ENCODE measurements around the gene FAM120A.

FAM120A gene

DNA sequence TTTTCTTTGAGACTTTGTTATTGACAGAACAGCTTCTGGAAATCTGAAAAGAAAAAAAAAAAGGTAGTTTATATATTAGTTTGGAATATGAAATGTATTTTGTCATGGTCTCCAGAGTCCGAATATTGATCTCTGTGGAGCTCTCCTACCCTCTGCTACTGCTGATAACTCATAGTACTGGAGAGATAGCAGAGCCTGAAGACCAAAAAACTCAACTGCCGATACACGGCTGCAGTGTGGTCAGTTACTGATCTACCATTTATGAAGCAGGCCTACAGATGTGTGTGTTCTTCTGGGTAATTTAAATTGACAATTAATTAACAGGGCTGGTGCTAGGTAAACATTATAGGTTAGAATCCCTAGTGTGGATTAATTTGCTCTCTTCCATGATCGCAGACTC is 3.8 kb upstream of the FAM120A start:
- DNase-seq: no peak

DNA sequence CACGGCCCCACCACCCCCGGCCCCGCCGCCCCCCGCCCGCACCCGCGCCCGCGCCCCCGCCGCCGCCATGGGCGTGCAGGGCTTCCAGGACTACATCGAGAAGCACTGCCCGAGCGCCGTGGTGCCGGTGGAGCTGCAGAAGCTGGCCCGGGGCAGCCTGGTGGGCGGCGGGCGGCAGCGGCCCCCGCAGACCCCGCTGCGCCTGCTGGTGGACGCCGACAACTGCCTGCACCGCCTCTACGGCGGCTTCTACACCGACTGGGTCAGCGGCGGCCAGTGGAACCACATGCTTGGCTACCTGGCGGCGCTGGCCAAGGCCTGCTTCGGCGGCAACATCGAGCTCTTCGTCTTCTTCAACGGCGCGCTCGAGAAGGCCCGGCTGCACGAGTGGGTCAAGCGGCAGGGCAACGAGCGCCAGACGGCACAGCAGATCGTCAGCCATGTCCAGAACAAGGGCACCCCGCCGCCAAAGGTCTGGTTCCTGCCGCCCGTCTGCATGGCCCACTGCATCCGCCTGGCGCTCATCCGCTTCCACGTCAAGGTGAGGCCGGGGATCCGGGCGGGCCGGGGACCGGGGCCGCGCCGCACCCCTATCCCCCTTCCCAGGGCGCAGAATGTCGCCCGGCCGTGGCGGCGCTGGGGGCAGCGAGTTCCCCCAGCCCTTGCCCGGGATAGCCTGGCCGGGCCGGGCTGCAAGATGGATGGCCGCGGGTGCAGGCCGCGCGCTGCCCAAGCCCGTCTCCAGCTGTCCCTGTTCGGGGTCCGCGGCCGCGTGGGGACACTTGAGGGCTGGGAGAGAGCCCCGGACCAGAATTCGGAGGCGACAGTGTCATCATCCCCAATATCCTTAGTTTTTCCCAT is 594 bp downstream of the FAM120A start:
- peak; percentile 25 for DNase-seq

DNA sequence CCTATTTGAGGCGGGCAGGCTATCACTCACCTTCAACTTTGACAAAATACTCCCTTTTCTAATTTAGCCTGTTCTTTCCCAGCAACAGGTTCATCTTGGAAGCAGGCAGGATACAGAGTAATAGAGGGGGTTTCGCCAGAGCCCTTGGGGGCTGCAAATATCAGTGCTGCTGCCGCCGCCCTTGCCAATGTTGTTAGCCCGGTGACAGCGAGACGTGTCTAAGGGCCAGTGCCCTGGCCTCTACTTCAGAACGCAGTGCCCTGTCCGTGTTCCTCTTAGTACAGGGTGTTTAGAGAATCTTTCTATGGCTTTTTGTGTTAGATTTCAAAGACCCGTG is 1.2 kb downstream of the FAM120A start:
- DNase-seq: peak; percentile 11

DNA sequence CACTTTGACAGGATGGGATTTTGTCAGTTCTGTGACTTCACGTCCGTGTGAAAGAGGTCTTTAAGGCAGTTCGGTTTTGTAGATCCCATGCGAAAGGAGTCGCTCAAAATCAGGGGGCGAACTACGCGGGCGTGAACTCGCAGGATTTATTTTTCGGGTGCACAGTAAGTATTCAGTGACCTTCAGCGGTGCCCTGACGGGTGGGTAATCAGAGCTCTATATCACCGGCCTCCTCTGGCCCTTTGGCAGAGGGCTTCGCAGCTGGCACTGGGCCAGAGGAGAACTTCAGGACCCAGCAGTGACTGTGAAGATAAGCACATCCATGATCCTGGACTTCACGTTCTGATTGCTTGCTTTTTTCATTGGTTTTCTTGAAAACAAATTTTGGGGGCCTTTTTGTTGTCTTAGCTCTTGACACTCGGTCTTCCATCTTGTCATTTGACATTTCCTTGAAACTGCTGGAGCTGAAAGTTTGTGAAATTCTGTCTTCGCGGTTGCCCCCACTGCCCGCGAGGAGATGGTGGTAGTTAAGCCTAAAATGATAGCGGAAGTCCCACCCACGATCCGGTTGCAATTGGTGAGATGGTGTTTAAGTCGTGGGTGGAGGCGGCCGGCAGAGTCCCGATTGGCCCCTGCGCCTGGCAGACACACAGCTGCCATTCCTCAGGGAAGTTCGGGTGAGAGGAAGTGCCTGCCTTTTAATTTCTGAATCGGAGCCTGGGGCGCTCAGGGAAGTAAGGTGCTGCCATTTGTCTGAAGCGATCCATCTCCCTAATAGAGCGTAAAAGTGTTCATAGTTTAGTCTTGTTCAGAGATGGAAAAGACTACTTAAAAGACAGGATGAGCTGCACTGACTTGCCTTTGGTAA is 1.8 kb downstream of the FAM120A start, which contains the start of gene FAM120AOS:
Gene FAM120AOS (minus strand): TSS at position 535 of the 868 bp plus-strand sequence. CDS start 872 bp downstream, outside the sequence.
- DNase-seq: peak; percentile 69

DNA sequence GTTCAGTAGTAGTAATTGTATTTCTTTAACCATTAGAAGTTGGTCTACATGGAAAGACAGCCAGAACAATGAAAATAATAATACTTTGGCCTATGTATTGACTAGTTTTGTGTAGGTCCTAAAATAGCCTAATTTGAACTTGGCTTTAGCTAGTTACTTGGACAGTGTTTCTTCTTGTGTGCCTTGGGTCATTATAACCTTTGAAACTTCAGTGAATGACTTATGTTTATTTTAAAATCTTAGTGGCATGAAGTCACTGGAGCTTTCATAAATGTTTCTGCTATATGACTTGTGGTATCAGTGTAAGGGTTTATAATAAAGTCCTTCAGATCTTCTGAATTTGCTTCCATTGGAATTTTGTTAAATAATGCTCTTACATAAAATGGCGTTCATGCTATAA is 4.5 kb downstream of the FAM120A start:
- DNase-seq: no peak

DNA sequence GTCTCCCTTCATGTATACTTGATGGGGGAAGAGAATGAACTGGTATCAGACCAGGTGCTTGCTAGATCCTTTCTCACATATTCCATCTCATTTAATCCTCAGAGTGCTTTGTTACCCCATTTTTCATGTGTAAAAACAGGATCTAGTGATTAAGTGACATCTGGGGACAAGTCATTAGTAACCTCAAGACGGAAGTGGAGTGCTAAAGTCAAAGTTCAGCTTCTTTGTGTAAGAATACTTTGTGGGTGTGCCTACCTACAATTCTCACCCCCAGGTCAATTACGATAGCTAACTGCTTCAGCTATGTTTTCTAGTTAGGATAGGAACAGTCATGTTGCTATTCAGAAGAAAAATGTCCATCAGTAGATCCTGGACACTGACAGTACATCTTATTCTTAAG is 5.0 kb downstream of the FAM120A start:
- no peak for DNase-seq

DNA sequence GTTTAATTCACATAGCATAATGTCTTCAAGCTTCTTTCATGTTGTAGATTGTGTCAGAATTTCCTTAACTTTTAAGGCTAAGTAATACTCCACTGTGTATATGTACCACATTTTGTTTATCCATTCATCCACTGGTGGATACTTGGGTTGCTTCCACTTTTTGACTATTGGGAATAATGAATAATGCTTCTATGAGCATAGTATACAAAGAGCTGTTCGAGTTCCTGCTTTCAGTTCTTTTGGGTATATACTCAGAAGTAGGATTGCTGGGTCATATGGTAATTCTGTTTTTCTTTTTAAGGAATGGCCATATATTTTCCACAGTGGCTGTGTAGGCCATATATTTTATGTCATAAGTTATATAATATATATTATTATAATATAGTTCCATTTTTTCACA is 5.5 kb downstream of the FAM120A start:
- DNase-seq: no peak

DNA sequence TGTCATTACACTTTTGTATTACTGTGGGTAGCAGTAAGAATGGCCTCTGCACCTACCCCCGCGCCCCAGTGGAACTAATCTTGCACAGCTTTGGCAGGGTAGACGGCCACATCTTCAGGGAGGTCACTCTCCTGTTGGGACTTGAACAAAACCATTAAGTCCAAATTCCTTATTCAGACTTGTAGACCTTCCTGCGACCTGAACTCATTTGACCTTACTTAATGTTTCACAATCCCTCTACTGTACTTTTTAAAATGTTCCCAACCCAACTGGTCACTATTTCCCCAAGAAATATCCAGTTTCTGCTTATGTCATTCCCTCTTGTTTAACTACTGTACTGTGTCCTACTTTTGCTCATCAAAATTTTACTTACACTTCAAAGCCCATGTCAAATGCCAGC is 7.2 kb downstream of the FAM120A start:
- no peak for DNase-seq

DNA sequence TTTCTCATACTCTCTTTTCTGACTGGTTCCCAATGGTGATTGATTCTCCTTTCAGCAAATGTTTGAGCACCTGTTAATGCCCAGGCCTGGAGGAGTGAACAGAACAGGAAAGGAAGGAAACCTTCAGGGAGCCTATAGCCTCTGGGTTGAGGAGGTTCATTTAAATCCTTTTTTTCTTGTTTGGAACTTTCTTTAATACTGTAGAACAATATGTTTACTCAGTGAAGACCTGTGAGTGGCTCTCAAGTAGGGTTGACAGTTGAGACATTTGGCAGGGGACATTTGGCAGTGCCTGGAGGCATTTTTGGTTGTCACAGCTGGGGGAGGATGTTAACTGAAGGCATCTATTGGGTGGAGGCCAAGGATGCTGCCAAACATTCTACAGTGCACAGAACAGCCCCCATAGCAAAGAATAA is 8.0 kb downstream of the FAM120A start:
- DNase-seq: no peak

DNA sequence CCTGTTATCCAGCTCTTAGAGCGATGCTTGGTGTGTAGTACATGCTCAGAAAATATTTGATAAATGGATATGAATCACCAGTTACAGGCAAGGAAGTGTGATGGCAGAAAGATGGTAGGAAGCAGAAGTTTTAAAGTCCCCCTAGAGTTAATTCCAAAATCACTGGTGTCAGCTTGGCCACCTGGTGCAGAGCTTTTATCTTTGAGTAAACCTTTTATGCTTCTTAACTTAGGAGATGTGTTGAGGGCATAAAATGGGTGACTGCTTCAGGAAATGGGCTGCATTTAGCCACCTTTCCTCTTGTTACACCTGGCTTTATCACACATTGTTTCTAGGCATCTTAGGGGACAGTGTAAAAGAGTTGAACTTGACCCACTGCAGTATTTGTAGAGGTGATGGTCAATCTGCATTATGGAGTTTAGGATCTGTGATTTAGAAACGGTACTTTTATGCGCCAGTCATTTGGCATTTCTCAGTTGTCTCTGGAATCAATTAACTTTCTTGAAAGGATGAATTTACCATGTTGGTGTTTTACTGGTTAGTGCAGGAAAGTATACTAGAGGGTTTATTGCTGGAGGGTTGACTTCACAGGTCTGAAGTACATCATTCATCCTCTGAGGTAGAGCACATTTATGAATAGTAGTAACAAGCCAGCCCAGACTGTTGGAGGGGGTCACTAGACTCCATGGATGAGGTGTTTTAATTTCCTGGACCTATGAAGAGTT is 9.4 kb downstream of the FAM120A start:
- DNase-seq: no peak

DNA sequence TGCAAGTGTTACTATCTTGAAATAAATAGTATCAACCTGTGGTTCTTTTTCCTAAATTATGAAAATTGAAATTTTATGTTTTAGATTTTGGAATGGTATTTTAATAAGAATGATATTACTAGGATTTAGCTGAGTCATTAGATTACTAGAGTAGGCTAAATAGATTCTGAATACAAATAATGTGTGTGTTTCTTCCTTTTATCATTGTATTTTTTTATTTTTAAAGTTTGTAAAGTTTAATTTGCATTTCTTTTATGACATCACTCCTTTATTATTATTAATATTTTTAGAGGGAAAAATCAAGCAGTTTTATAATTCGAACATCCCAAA is 9.9 kb downstream of the FAM120A start:
- DNase-seq: no peak

DNA sequence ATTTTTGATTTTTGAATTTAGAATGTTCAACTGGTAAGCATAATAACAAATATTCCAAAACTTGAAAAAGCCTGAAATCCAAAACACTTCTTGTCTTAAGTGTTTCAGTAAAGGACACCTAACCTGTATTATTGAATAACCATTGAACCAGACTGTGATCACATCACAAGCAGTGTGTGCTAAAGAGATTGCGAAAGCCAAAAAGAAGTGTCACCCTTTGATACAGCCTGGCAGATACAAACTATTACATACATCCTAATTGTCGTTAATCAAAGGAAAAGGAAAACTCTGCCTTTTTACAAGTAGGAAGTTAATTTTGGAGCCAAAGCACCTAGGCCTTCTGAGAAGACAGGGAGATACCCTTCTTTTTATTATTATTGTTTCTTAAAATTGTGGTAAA is 10.3 kb downstream of the FAM120A start:
- DNase-seq: no peak

DNA sequence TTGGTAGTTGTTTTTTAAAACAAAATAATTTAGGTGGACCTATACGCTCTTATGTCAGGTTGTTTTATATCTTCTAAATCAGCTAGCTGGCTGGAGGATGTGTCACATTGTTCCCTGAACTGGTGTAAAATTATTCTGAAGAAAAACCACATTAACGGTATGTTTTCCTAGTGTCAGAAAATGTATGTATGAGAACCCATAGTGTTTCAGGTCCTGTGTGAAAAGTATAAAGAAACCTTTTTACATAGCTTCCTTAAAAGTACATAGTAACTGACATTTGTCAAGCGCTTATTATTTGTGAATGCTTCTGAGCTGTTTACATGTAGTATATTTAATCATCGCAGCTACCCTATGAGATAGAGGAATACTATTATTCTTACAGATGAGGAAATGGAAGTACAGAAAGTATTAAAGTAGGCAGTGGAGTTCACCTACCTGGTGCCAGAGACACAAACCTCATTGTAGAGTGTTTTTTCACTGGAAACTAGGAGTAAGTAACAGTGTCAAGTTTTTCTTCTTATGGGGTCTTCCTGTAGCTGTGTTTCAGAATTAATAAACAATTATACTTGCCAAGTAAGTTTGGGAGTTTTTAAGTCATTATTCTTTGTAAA is 12.3 kb downstream of the FAM120A start:
- no peak for DNase-seq

DNA sequence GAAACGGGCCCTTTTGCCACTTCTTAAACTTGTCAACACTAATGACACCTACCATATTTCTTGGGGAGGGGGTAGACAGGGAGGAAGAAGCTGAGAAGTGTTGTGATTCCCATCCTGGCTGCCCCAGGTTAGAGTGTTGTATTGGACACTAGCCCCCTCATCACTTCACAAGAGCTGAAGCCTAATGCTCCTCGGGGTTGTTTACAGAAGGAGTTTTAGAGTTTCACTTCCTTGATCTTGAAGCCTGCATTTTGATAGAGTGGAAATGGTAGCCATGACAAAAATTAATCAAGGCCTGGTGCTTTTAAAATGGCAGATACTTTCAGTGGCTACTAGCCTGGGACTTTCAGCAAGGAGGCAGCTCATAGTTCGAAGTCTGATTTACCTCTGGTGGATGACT is 12.9 kb downstream of the FAM120A start:
- DNase-seq: no peak

DNA sequence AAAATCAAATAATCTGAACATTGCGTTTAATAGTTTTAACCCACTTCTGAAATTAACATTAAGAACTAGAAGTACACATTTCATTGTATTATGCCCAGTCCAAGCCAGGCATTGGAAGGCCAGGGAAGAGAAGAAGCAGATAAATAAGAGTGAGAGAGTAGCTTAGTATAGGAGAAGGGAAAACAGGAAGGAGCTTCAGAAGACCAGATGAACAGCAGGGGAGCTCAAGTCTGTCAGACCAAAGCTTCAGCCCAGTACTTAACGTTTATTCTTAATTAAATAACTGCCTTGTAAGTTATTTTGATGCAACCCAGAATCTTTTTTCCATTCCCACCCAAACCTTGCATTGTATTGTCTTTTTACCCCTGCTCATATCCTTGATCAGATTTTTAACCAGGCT is 13.4 kb downstream of the FAM120A start:
- no peak for DNase-seq

DNA sequence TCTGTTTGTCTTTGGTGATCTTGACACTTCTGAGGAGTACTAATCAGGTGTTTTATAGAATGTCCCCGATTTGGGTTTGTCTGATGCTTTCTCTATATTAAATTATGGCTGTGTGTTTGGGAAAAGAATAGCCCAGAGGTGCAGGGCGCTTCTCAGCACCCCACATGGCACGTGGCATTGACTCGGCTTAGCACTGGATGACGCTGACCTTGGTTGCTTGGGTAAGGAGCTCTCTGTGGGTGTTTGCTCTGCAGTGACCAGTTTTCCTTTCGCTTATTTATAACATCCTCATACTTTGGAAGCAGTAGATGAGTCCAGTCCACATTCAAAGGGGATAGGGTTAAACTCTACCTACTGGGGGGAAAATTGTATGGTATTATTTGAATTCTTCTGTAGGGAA is 14.4 kb downstream of the FAM120A start:
- DNase-seq: no peak

DNA sequence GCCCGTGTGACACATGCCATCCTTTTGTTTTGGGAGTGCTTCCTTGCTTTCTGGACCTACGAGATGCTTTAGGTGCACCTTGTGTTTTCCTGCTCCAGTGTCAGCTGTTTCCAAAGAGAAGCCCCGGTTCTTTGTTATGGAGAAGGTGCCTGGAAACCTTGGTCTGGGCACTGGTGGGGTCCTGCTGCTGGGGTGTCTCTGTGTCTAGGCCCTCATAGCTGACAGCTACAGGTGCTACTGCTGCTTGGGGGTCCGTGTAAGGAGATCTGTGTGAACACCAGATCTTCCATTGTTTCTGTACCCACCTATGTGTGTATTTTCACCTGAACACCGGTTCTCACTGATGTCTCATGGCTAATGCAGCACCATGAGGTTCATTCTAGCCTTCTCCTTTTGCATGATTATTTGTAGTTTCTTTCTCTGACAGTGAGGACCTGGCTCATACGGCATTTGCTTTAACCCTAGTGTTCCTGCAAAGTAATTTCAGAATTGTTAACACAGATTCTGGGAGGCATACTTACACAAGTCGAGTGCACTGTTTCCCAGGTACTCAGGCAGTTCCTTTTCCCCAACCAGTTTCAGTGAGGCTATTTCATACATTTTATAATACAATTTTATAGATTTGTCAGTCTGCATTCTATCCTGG is 15.1 kb downstream of the FAM120A start:
- no peak for DNase-seq

DNA sequence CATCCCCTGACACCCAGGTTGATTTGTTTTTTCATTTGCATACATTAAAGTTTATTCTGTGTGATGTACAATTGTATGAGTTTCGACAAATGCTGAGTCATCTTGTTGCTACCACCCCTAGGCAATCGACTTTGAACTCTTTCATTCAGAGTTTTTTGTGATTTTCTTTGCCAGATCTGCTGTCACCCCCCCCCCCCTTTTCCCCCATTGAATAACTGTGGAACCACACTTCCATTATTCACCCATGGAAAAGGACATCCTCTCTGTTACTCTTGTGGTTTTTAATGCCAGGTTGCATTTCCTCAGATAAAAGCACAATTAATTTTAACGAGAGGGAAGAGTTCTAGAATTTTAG is 15.6 kb downstream of the FAM120A start:
- DNase-seq: no peak

DNA sequence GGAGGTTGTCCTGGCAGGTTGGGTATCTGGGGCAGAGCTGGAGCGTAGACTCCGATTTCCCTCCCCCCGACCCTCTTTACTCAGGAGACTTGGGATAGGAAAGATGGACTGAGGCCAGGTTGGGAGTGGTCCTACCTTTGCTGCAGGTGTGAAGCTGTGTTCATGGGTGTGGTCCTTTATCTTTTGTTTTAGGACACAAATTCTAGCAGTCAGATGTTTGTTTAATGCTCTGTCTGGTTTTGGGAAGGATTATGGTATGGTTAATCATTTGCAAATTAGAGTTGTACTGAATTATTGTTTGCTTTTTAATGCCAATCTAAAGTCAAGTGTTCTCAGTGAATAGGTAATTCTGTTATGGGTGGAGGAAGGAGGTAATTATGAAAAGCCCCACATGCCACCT is 16.0 kb downstream of the FAM120A start:
- DNase-seq: no peak

DNA sequence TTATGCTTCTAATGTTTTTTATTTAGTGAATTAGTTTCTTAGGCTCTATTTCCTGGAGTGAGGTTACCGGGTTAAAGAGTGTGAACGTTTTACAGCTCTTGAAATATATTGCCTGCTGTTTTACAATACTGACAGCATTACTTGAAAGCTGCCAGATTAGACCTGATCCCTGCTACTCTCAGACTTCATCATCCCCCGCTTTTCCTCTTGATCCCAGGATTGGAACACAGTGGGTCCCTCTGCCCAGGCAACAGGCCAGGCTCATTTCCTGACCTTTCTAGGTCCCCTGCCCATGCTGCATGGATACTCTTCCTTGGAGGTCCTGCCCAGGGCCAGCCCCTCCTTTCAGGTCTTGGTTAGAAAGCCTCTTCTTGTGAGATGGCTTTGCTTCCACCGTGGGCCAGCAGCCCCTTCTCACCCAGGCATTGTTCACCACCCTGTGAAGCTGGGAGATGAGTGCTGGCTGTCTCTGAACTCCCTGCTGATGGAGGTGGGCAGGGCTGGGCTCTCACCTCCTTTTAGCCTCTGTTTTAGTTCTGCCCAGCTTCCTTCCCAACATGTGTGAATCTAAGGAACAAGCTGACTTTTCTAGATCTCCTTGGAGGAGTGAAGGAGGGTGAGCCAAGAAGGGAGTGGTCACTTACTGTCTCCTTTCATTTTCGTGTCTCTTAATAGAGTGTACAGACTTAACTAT is 17.4 kb downstream of the FAM120A start:
- no peak for DNase-seq

DNA sequence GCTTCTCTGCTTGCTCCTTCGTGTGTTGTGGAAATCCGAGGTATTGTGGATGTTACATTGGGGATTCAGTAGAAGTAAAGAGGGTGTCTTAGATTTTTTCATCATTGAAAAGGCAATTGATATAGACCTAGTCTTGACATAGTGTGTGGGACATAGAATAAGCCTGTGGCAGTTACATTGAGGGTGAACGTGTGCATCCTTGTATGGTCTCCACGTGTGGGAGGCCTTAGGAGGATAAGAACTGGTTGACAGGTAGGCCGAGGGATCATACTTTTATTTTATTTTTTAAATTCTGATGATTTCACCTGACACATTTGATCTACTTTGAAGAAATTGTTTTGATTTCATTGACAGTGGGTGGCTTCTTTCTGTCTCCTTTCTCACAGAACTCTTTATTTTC is 18.9 kb downstream of the FAM120A start:
- no peak for DNase-seq

DNA sequence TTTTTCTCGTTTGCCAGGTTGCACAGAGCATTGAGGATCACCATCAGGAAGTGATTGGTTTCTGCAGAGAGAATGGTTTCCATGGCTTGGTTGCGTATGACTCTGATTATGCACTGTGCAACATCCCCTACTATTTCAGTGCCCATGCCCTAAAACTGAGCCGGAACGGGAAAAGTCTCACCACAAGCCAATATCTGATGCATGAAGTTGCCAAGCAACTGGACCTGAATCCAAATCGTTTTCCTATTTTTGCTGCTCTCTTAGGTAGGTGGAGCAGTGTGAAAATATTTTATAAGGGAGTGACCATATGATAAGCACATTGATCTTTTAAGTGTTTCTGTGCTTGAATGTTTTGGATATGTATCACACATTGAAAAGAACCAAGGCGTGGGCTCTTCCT is 19.6 kb downstream of the FAM120A start:
- no peak for DNase-seq

All from activated T-cell treated with anti-CD3 and anti-CD28 coated beads for 4 hours (primary cell).